Esophagus mucosa (tissue), 1 donor: ENCODE measurements around the gene COX7B2. TPM values are rescaled to one million over a fixed set of nuclear protein-coding genes. Genes with fewer than 3 reads are reported as not detected.

Source experiments
- ATAC-seq: fragments of 200-7000 bp; cut with Tn5 transposase; one replicate; pipeline ENCODE4 v1.9.1; 2020
- total RNA-seq: library from RNA; stranded (reverse); gene quantifications from one replicate; pipeline ENCODE4 v1.2.4, GENCODE V29; 2023
- donor health status: DM: yes; HTN: yes; CAD: no.

COX7B2 gene, protein sequence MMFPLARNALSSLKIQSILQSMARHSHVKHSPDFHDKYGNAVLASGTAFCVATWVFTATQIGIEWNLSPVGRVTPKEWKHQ
- not detected for total RNA-seq

DNA sequence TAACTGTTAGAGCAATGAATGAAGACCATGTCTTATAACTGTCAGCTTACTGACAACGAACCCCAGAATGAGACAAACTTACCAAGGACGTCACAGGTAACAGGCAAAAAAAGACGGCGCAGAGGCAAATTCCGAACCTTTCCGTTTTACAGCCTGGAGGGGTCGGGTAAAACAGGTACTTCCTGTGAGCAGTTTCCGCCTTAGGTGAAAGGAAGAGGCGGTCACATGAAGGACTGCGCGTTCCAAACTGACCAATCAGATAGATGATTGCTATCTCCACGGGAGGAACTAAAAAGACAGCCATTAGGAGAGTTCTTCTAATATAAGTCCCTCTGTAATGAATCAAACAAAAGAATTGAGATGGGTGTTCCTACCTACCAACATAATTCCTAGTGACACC lies at the start of gene COX7B2:
Gene COX7B2 (minus strand): TSS at position 168 of the 400 bp plus-strand sequence. CDS start 174,053 bp downstream, outside the sequence.
- ATAC-seq = no peak

- no peak for ATAC-seq
Measured at GRCh38 chr4:46956451-46956850, 47.4 kb upstream of the COX7B2 start.

GRCh38 chr4:46955601-46956000 lies 46.6 kb upstream of the COX7B2 start:
- no peak for ATAC-seq

GRCh38 chr4:46954643-46955042 lies 45.6 kb upstream of the COX7B2 start:
- ATAC-seq = no peak

DNA sequence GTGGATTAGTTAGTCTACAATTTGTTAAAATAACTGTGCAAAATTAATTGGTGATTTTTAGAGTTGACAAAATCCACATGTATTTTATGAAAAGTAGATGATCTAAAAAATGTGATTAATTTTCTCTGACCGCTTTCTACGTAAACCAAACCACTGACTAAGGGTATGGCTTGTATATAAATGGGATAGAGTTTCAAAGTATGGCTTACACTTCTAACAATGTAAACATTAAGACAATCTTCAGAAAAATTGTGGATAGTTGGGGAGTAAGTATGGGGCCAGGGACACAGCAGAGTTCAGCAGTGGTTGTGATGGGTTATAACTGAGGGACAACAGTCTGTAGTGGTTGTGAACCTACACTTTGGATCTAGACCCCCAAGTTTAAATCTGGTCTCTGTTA lies 44.5 kb upstream of the COX7B2 start:
- ATAC-seq = no peak

DNA sequence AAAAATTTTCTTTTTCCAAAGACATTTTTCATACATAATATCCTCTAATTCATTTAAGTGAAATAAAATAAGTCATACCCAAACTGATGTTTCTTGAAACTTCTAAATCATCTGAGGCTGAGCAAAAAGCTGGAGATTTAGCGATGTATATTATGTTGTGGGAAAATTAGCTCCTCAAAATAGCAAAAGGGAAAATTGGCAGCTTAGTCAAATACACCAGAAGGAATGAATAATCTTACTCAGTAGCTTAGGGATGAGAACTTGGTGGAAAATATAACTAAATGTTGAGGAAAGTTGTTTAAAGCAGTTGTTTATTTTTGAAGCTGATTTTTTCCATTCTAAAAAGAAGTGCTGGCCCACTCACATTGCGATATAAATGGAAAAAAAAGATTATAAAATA lies 43.4 kb upstream of the COX7B2 start:
- ATAC-seq = no peak

DNA sequence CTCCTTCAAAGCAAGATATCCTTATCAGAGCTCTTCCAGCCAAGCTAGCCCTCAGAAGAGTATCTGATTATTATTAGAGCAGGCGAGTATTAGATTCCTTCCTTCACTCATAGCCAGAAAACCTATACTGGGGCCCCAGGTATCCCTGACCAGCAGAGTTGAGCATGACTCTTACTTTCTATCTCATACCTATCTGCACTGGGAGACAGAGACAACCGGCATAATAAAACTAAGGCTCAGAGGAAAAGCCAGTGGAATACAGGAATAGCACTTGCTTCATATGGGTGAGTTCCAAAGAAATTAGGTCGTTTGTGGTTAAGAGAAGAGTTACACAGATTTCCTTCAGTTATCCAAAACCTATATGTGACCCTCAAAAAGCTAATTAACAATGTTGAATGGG lies 41.8 kb upstream of the COX7B2 start:
- no peak for ATAC-seq

DNA sequence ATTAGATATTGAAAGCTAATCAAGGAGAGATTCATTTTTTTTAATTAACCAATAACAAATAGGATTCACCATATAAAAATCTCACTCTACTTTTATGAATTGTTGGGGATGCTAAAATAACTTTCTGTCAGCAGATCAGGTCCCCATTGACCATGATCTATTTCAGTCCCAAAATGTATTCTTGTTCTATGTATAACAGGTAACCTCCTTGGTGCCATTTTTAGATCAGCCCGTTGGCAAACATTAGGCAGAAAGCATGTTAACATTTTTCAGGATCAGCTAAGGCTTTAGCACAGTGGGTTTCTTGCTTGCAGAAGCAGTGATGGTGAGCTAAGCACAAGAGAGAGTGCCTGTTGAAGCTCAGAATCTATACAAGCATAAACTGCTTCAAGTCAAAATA lies 40.8 kb upstream of the COX7B2 start:
- no peak for ATAC-seq

DNA sequence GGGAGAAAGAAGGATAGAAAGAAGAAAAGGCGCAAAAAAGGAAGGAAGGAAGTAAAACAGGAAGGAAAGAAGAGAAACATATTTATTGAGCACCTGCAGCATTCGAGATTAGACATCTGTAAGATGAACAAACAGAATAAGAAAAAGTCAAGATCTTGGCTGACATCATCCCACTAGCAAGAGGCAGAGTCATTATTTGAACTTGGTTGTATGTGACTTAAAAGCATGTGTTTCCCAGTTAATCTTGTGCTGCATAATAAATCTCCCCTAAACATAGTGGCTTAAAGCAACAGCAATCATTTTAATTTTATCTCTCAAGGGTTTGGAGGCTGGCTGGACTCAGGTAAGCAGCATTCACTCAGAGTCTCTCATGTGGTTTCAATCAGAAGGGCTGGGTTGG lies 38.5 kb upstream of the COX7B2 start:
- ATAC-seq = no peak

DNA sequence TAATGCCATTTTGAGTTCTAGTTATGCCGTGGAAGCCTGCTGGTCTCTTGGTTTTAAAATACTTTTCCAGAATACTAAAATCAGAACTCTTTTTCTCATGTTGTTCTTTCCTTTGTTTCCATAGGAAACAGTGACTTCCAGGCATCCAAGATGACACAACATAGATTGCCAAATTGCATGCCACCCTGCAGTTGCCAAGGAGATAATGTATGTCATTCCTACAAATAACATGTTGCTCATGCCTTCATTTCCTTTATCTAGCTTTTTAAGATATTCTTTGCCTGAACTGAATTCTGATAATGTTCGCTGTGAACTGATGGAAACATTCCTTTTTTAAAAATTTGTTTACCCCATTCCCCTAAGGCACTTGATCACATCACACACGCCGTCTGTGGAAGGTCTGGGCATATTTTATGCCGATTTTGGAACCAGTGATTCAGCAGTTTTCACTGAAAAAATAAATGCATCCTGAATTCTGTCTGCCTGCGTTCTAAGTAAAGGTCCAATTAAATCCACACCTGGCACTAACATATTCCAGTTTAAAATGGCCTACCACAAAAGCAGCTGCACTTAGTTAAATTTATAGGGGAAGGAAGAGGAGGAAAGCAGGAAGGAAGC lies 38.0 kb upstream of the COX7B2 start:
- no peak for ATAC-seq

DNA sequence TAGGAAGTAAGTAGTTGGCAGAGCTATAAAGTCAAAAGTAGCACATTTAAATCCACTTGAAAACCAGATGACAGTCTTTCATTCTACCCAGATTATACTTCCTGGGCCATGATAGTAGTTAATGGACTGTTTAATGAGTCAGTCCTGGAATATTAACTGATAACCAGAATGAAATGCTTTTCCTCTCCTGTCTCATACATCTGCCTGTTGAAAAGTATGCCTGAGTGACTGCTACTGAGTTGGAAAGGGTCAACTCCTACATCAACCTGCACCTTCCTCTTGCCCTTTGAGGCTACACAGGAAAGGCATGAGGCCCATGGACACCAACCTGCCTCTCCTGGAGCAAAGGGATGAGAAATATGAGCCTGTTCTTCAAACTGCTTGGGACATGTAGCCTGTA lies 36.0 kb upstream of the COX7B2 start:
- no peak for ATAC-seq

DNA sequence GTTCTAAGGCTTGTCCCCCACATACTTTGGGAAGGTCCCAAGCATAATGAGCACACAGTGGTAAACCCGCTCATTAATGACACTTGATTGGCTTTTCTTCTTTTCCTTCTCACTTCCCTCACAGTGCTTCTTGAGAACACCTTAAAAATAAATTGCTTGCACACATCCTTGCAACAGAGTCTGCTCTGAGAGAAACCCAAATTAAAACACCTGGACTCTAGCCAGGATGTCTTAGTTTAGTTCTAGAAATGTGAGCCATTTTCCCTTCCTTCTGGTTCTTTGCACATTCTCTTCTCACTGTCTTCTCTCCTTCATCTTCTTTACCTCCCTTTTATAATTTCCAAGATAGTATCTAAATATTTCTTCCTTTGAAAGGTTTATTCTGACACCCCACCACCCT lies 35.3 kb upstream of the COX7B2 start:
- no peak for ATAC-seq

DNA sequence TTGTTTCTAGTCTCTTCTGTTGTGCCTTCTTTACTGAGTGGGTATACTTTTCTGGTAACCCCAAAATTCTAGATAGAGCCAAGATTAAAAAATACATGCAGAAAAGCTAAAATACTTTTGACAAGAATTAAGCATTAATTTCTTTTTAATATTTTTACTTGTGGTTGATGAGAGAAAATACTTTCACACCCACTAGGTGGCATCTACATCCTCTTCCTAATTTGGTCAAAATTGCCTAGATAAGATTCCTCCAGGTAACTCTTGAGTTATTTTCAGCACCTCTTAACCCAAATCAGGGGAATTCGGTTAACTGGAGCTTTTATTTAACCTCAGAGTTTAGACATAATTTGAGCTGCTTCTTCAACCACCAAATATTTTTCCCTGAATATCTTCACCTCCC lies 28.4 kb upstream of the COX7B2 start:
- no peak for ATAC-seq

GRCh38 chr4:46934726-46935125 lies 25.7 kb upstream of the COX7B2 start:
- ATAC-seq = no peak

- no peak for ATAC-seq
Measured at GRCh38 chr4:46933686-46934085, 24.6 kb upstream of the COX7B2 start.

- ATAC-seq = no peak
Measured at GRCh38 chr4:46931981-46932380, 22.9 kb upstream of the COX7B2 start.

- no peak for ATAC-seq
Measured at GRCh38 chr4:46930891-46931290, 21.8 kb upstream of the COX7B2 start.

- ATAC-seq = no peak
Measured at GRCh38 chr4:46927201-46927600, 18.2 kb upstream of the COX7B2 start.

GRCh38 chr4:46924789-46925529 lies 15.9 kb upstream of the COX7B2 start:
- no peak for ATAC-seq

- no peak for ATAC-seq
Measured at GRCh38 chr4:46922205-46922604, 13.2 kb upstream of the COX7B2 start.

- ATAC-seq = no peak
Measured at GRCh38 chr4:46908148-46908547, 897 bp downstream of the COX7B2 start.

- ATAC-seq = no peak
Measured at GRCh38 chr4:46900082-46900481, 9.0 kb downstream of the COX7B2 start.

- ATAC-seq = no peak
Measured at GRCh38 chr4:46894826-46895225, 14.2 kb downstream of the COX7B2 start.

DNA sequence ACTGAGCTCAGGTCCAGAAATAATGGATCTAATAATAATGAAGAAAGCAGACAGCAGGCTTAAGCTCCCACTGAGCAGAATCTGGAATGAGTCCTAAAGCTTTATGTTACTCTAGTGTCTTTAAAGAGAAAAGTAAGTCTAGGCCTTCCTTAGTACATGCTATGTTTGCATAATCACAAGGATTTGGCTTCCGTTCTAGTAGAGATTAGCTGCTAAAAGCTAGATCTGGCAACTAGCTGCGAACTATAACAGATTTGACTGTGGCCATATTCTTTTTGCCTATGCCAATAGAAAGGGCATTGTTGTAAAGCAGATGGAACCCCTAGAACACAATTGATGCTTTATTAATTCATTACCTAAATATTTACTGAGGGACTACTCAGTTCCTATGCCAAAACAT lies 19.0 kb downstream of the COX7B2 start:
- no peak for ATAC-seq
